Measurements from ENCODE around the gene RPS6KA1. TPM values are rescaled to one million over a fixed set of nuclear protein-coding genes. Genes with fewer than 3 reads are reported as not detected.

Gene RPS6KA1
- total and polyA plus RNA-seq, 9 of the 15 experiments (the other 6 are each of a cell fraction or from before 2014, with no cell fraction given) = 2.4 to 61.0 (median 35.5) TPM

- TF ChIP-seq ADNP (tag; IDR thresholded peaks at IDR 0.05) (peak; percentile 52; the same call in 1 of the 2 replicates), CREB3L1 (IDR thresholded peaks at IDR 0.05; ENCODE audit: borderline replicate concordance, low read depth) (0 out of 2 replicates have a peak, but pooled peaks have one; percentile 37), MEIS2 (IDR thresholded peaks at IDR 0.05; ENCODE audit: partially characterized antibody) (peak; percentile 97), FOSL1 (tag; conservative IDR thresholded peaks at IDR 0.05) (peak; percentile 41; the same call in 1 of the 2 replicates), NFE2 (IDR thresholded peaks at IDR 0.05; ENCODE audit: low read depth) (peak; percentile 48; the same call in 1 of the 2 replicates), CREB1 (IDR thresholded peaks at IDR 0.05) (no peak), CREB1 (CRISPR knock-in tag; IDR thresholded peaks at IDR 0.05) (peak; percentile 44; the same call in 1 of the 2 replicates), NFATC3 (IDR thresholded peaks at IDR 0.05) (no peak), ZNF717 (CRISPR knock-in tag; IDR thresholded peaks at IDR 0.05) (no peak), MTA3 (IDR thresholded peaks at IDR 0.05; ENCODE audit: borderline replicate concordance) (0 out of 2 replicates have a peak, but pooled peaks have one; percentile 37), TCF3 (CRISPR knock-in tag; IDR thresholded peaks at IDR 0.05) (peak; percentile 85), MAZ (CRISPR knock-in tag; conservative IDR thresholded peaks at IDR 0.05 in 1 of 2, IDR thresholded peaks at IDR 0.05 in 1 of 2) (0 out of 4 replicates have a peak, but pooled peaks of 1 of the 2 experiments have one; percentile 32), RCOR1 (IDR thresholded peaks at IDR 0.05; ENCODE audit: borderline replicate concordance in 1 of 2, low read depth in 2 of 2, low read length in 2 of 2) (peak; percentile 21 to 75; a peak in 2 of 4 replicates), ZBTB33 (CRISPR knock-in tag; IDR thresholded peaks at IDR 0.05) (peak; percentile 65), ZNF436 (CRISPR knock-in tag; IDR thresholded peaks at IDR 0.05) (no peak), ZNF583 (CRISPR knock-in tag; IDR thresholded peaks at IDR 0.05) (no peak), ZFP36 (IDR thresholded peaks at IDR 0.05; ENCODE audit: low read depth, low read length, partially characterized antibody) (peak; percentile 68), BRD9 (IDR thresholded peaks at IDR 0.05; ENCODE audit: low read depth, partially characterized antibody) (peak; percentile 53), U2AF1 (optimal IDR thresholded peaks at IDR 0.05; ENCODE audit: low read depth, low read length) (no peak), SIX5 (IDR thresholded peaks at IDR 0.05; ENCODE audit: borderline replicate concordance in 1 of 2, insufficient read depth in 1 of 2, low read depth in 1 of 2, low read length in 2 of 2) (no peak), E2F1 (CRISPR knock-in tag; IDR thresholded peaks at IDR 0.05) (no peak), NCOA2 (IDR thresholded peaks at IDR 0.05; ENCODE audit: partially characterized antibody in 2 of 2) (no peak), CBFA2T2 (conservative IDR thresholded peaks at IDR 0.05) (peak; percentile 67), TSC22D4 (tag; IDR thresholded peaks at IDR 0.05) (no peak)
Observed at GRCh38 chr1:26583646-26584485, 54.3 kb downstream of the RPS6KA1 start (continued).
